ENCODE data around the gene MSMB.

GRCh38 chr10:46057038-46057437 is 11.0 kb upstream of the MSMB start:
- TF ChIP-seq CTCF (IDR thresholded peaks at IDR 0.05; ENCODE audit: low read depth, low read length) (no peak), POLR2A (IDR thresholded peaks at IDR 0.05; ENCODE audit: extremely low read depth, insufficient read length) (no peak), MYC (IDR thresholded peaks at IDR 0.05; ENCODE audit: low read depth, low read length) (no peak)
- TF ChIP-seq, protein P1, sequence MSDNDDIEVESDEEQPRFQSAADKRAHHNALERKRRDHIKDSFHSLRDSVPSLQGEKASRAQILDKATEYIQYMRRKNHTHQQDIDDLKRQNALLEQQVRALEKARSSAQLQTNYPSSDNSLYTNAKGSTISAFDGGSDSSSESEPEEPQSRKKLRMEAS (IDR thresholded peaks at IDR 0.05; ENCODE audit: low read depth, low read length), result no peak

Measured in NB4 (cell line).